Breast epithelium (tissue), 4 donors: ENCODE data around the gene PRSS36. TPM values are rescaled to one million over a fixed set of nuclear protein-coding genes. Genes with fewer than 3 reads are reported as not detected.

Source experiments
- DNase-seq, 2 donors: peaks; one replicate each; pipeline ENCODE4 v3.0.0-alpha.2; 2019; ENCODE audit warnings: low spot score in 2 of 2
- H3K27ac ChIP-seq, 2 donors: fragments of 200-600 bp; sonication (generic) in 1 of 2; one replicate each; pipeline ENCODE4 v1.5.1; 2016 to 2019; ENCODE audit warnings: mild to moderate bottlenecking in 1 of 2
- H3K27me3 ChIP-seq, 2 donors: fragments of 200-600 bp; sonication (generic) in 1 of 2; one replicate each; pipeline versions ENCODE4 v1.5.1 to v1.6.0; 2017 to 2019; ENCODE audit warnings: control low read depth in 1 of 2, mild to moderate bottlenecking in 1 of 2
- H3K36me3 ChIP-seq: fragments of 200-600 bp; one replicate; pipeline ENCODE4 v1.5.1; 2019
- H3K4me1 ChIP-seq, 2 donors: fragments of 200-600 bp; sonication (generic); one replicate each; pipeline ENCODE4 v1.5.1; 2016 to 2019; ENCODE audit warnings: control low read depth in 1 of 2
- H3K4me3 ChIP-seq, 3 donors: fragments of 200-600 bp; sonication (generic); 1 replicate in 2 of 3; 2 replicates in 1 of 3; pipeline ENCODE4 v1.5.1; 2016 to 2019; ENCODE audit warnings: mild to moderate bottlenecking in 3 of 3, moderate library complexity in 2 of 3
- H3K9me3 ChIP-seq, 2 donors: fragments of 200-600 bp; sonication (generic) in 1 of 2; one replicate each; pipeline ENCODE4 v1.5.1; 2016 to 2019; ENCODE audit warnings: control low read depth in 1 of 2
- POLR2A ChIP-seq: fragments of 450-650 bp; IDR thresholded peaks from one replicate; pipeline ENCODE4 v1.6.1; 2016; ENCODE audit warnings: antibody characterized with exemption, mild to moderate bottlenecking, moderate library complexity
- POLR2AphosphoS5 ChIP-seq, 3 donors: sonication (generic); formaldehyde crosslinking; IDR thresholded peaks; one replicate each; pipeline ENCODE4 v1.6.1; 2017; ENCODE audit warnings: antibody characterized with exemption in 3 of 3
- intact Hi-C: fragments of 100-400 bp; cut with DNase I; formaldehyde crosslinking; loops from one replicate; pipeline ENCODE4 v1.15.1; 2023; ENCODE audit warnings: low total_unique reads
- total RNA-seq, 3 donors: library from RNA; depleted of rRNA; stranded (reverse); fragments of >200 nt; gene quantifications; one replicate each; pipeline ENCODE4 v1.1.0, GENCODE V29; 2016
- TF ChIP-seq, protein P1 (sequence below), 3 donors: fragments of 450-650 bp; IDR thresholded peaks; one replicate each; pipeline ENCODE4 v1.5.1; 2016 to 2017; ENCODE audit warnings: antibody characterized with exemption in 3 of 3, mild to moderate bottlenecking in 3 of 3, moderate library complexity in 3 of 3

PRSS36 gene
- total RNA-seq, 3 donors from 2014 or later: 0.98 to 8.3 (median 2.0) TPM

DNA sequence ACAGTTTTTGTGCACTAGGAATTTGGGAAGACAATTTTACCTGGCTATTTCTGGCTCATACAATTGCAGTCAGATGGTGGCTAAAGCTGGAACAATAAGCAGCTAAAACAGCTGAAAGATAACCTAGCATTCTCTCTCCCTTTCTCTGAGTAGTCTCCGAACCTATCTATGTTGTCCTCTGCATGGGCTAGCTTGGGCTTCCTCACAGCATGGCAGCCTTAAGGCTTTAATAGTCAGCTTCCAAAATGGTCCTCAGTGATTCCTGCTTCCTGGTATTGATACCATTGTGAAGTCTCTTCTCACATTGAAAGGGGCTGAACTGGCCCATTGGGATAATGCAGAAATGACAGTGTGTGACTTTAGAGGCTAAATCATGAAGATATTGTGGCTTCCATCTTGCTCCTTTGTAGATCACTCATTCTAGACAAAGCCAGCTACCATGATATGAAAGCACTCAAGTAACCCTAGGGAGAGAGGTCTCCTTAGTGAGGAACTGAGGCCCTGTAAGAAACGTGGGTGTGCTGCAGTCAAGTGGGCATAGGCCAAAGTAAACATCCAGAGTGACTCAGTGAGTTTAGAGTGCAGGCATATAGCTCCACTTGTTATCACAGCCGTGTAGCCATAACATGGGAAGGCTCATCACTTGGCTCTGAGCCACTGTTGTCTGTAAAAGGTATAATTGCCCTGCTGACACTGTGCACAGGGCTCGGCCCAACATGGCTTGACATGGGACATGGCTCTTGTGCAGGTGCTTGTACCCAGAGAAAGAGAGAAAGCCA, 49.8 kb downstream of the PRSS36 start:
- H3K9me3 ChIP-seq: no peaks in the 10 kb centered on the region
- no peaks in the 10 kb centered on the region for H3K27me3 ChIP-seq
- intact Hi-C loops: no loop called here
- no peak for DNase-seq
- TF ChIP-seq, protein P1, sequence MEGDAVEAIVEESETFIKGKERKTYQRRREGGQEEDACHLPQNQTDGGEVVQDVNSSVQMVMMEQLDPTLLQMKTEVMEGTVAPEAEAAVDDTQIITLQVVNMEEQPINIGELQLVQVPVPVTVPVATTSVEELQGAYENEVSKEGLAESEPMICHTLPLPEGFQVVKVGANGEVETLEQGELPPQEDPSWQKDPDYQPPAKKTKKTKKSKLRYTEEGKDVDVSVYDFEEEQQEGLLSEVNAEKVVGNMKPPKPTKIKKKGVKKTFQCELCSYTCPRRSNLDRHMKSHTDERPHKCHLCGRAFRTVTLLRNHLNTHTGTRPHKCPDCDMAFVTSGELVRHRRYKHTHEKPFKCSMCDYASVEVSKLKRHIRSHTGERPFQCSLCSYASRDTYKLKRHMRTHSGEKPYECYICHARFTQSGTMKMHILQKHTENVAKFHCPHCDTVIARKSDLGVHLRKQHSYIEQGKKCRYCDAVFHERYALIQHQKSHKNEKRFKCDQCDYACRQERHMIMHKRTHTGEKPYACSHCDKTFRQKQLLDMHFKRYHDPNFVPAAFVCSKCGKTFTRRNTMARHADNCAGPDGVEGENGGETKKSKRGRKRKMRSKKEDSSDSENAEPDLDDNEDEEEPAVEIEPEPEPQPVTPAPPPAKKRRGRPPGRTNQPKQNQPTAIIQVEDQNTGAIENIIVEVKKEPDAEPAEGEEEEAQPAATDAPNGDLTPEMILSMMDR (IDR thresholded peaks at IDR 0.05): no peak
- no peak for TF ChIP-seq POLR2A
- TF ChIP-seq POLR2AphosphoS5 (IDR thresholded peaks at IDR 0.05): no peak
- H3K4me3 ChIP-seq: no peak overlapping the region
- no peak overlapping the region for H3K27ac ChIP-seq
- no peaks in the 10 kb centered on the region for H3K36me3 ChIP-seq
- H3K4me1 ChIP-seq: no peaks in the 10 kb centered on the region

DNA sequence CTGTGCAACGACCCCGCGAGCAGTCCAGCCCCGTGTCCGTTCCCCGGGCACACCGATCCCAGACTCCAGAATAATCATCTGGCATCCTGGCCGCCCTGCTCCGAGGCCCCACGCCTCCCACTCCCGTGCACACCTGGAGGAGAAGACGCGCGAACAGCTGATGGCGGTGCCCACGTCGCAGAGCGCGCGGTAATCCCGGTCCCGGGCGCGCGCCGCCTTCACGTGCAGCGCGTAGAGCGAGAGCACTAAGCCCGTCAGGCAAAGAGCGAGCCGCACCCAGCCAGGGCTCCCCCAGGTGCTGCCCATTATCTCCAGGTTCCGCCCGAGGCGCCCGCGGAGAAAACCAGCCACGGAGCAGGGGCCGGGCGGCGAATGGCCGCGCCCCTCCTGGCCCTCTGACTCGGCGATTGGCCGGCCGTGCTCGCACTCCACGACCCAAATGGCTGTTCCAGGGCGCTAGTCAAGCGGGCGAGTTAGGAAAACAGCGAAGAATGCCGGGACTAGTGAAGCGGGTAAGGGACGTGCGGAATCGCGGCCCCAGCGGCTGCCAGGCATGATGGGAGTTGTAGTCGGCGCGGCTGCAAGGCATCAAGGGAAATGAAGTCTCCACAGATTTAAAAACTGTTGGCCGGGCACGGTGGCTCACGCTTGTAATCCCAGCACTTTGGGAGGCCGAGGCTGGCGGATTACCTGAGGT, 55.3 kb downstream of the PRSS36 start, which contains the start of gene VKORC1:
TSS of gene VKORC1 (minus strand) at position 374 of the 697 bp plus-strand sequence. CDS start at position 306, 68 bp downstream.
- peaks cover 0 to 5% of the 10 kb centered on the region in 2 donors for H3K4me1 ChIP-seq
- intact Hi-C loops: no loop called here

DNA sequence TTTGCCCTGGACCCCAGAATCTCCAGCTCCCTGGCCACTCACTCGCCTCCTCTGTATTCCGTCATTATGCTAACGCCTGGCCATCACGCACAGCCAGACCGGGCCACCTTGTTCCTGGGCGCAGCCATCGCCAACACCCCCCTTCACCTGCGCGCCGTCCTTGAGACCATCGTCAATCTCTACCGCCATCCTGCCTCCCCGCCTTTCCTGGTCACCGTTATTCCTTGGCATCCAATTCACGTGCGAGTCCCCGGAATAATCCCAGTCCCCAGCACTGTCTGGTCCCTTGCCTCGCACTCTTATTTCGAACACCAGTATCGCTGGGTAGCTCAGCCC, 55.8 kb downstream of the PRSS36 start:
- Histone ChIP-seq H3K27ac (peak overlapping the region; percentile 79 to 90), H3K9me3 (no peaks in the 10 kb centered on the region), H3K4me3 (peak overlapping the region; percentile 80 to 89 (median 83)), H3K4me1 (peaks cover 0 to 5% of the 10 kb centered on the region in 2 donors), H3K27me3 (no peaks in the 10 kb centered on the region), H3K36me3 (no peaks in the 10 kb centered on the region)
- intact Hi-C loops: no loop called here
- TF ChIP-seq POLR2A: no peak
- TF ChIP-seq POLR2AphosphoS5 (IDR thresholded peaks at IDR 0.05): no peak
- TF ChIP-seq, protein P1 (IDR thresholded peaks at IDR 0.05): no peak
- DNase-seq: no peak

More for the DNA sequence above, 55.3 kb downstream of the PRSS36 start, which contains the start of gene VKORC1:
- no peaks in the 10 kb centered on the region for H3K9me3 ChIP-seq
- no peaks in the 10 kb centered on the region for H3K36me3 ChIP-seq
- peak in 2 of 3 donors; percentile 68 to 73 for TF ChIP-seq POLR2AphosphoS5 (IDR thresholded peaks at IDR 0.05)
- TF ChIP-seq, protein P1 (IDR thresholded peaks at IDR 0.05): no peak
- H3K27me3 ChIP-seq: no peaks in the 10 kb centered on the region
- H3K4me3 ChIP-seq: peak within 1 kb of the TSS; percentile 80 to 89 (median 83)
- peak within 1 kb of the TSS; percentile 79 to 90 for H3K27ac ChIP-seq
- DNase-seq: peak; percentile 93

DNA sequence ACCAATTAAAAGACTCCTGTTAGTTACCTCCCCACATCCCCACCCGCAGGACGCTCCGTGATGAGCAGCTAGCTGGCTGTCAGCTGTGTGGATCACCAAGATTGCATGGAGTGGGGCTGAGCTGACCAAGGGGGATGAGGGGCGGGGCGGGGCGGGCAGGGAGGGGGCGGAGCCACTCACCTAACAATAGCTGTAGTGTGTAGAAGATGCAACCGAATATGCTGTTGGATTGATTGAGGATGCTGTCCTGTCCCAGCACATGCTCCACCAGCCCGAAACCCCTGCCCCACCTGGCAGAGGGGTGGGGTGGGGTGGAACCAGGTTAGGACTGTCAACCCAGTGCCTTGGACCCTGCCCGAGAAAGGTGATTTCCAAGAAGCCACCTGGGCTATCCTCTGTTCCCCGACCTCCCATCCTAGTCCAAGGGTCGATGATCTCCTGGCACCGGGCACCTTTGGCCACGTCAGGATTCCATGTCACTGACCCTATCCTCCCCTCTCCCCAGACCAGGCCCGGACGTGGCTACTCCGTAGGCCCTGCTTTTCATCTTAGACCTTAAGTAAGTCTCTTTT, 56.6 kb downstream of the PRSS36 start:
- Histone ChIP-seq H3K9me3 (no peaks in the 10 kb centered on the region), H3K36me3 (no peaks in the 10 kb centered on the region), H3K27ac (no peak overlapping the region), H3K4me3 (peak overlapping the region; percentile 80 to 89 (median 83)), H3K4me1 (peaks cover 0 to 5% of the 10 kb centered on the region in 2 donors), H3K27me3 (no peaks in the 10 kb centered on the region)
- TF ChIP-seq, protein P1 (IDR thresholded peaks at IDR 0.05): no peak
- no peak for TF ChIP-seq POLR2AphosphoS5 (IDR thresholded peaks at IDR 0.05)
- TF ChIP-seq POLR2A: no peak
- intact Hi-C loops: no loop called here
- DNase-seq: no peak
